ENCODE results near the gene CCDC116. TPM values are rescaled to one million over a fixed set of nuclear protein-coding genes. Genes with fewer than 3 reads are reported as not detected.
"Not testable (repeated sequence)": the region's sequence is repeated elsewhere in the genome, so short reads cannot be mapped to it uniquely, and the experiment has no call there.

CCDC116 gene
- total RNA-seq, 5 donors from 2014 or later (not counting 1 experiment from before 2014, with no cell fraction given) = 0.16 to 0.79 (median 0.66) TPM; not detected in 1

GRCh38 chr22:21605887-21606564 lies 26.5 kb upstream of the CCDC116 start:
- ChIA-PET POLR2A (no interaction called here), CTCF (no interaction called here)
- peak overlapping the region; percentile 19 to 48 for H3K27ac Mint-ChIP-seq
- no peak overlapping the region for H3K4me3 ChIP-seq (ENCODE audit: control insufficient read depth in 1 of 2, extremely low read depth in 1 of 2, low read length in 1 of 2)
- H3K4me3 Mint-ChIP-seq = no peak overlapping the region
- H3K27me3 Mint-ChIP-seq = no peaks in the 10 kb centered on the region
- no peaks in the 10 kb centered on the region for H3K27me3 ChIP-seq (replicated peaks in 1 of 2; ENCODE audit: control insufficient read depth in 2 of 2, extremely low read depth in 1 of 2, insufficient read depth in 2 of 2, low read length in 1 of 2)
- no peak overlapping the region for H3K27ac ChIP-seq (ENCODE audit: low read length)
- H3K4me1 ChIP-seq (ENCODE audit: control insufficient read depth in 1 of 2, extremely low read depth in 1 of 2, insufficient read depth in 2 of 2, low read length in 2 of 2) = peaks cover 0 to 15% of the 10 kb centered on the region in 2 experiments
- H3K9me3 ChIP-seq = no peaks in the 10 kb centered on the region
- 100% methylated on average over 6 of the region's 7 CpGs for WGBS (ENCODE audit: insufficient coverage)
- H3K36me3 Mint-ChIP-seq = peaks cover 8% of the 10 kb centered on the region
- DNase-seq (no peak), ATAC-seq (replicated peaks in 1 of 4) (no peak)
- no peaks in the 10 kb centered on the region for H3K9me3 Mint-ChIP-seq
- peaks cover 0 to 18% of the 10 kb centered on the region in 2 donors for H3K36me3 ChIP-seq (ENCODE audit: control insufficient read depth in 2 of 2, extremely low read depth in 1 of 2, insufficient read depth in 1 of 2, low read length in 1 of 2)
- H3K4me1 Mint-ChIP-seq = peaks cover 24 to 37% (median 34%) of the 10 kb centered on the region in 3 donors

- H3K9me3 ChIP-seq = no peaks in the 10 kb centered on the region
- Mint-ChIP-seq H3K4me1 (peaks cover 32 to 43% (median 42%) of the 10 kb centered on the region in 3 donors), H3K27me3 (no peaks in the 10 kb centered on the region), H3K36me3 (peaks cover 14% of the 10 kb centered on the region), H3K27ac (peak overlapping the region in 1 of 2 donors; percentile 58), H3K9me3 (no peaks in the 10 kb centered on the region), H3K4me3 (no peak overlapping the region)
- H3K36me3 ChIP-seq (ENCODE audit: control insufficient read depth in 2 of 2, extremely low read depth in 1 of 2, insufficient read depth in 1 of 2, low read length in 1 of 2) = peaks cover 0 to 25% of the 10 kb centered on the region in 2 donors
- no peak for ATAC-seq (replicated peaks in 1 of 4)
- no peaks in the 10 kb centered on the region for H3K27me3 ChIP-seq (replicated peaks in 1 of 2; ENCODE audit: control insufficient read depth in 2 of 2, extremely low read depth in 1 of 2, insufficient read depth in 2 of 2, low read length in 1 of 2)
- H3K4me1 ChIP-seq (ENCODE audit: control insufficient read depth in 1 of 2, extremely low read depth in 1 of 2, insufficient read depth in 2 of 2, low read length in 2 of 2) = peaks cover 0 to 14% of the 10 kb centered on the region in 2 experiments
- ChIA-PET CTCF (no interaction called here), POLR2A (interaction anchor here in 1 of 2 donors (0.6 kb wide), 2 partner anchors 10 to 30 kb away, joined by 3 to 7 read pairs; no protein-coding TSS in a partner anchor)
- H3K27ac ChIP-seq (ENCODE audit: low read length) = no peak overlapping the region
- 91% methylated on average over 5 of the region's 8 CpGs for WGBS (ENCODE audit: insufficient coverage)
- DNase-seq = no peak
- H3K4me3 ChIP-seq (ENCODE audit: control insufficient read depth in 1 of 2, extremely low read depth in 1 of 2, low read length in 1 of 2) = no peak overlapping the region
These were observed 25.8 kb upstream of the CCDC116 start for GRCh38 chr22:21606775-21607174.

- H3K27me3 Mint-ChIP-seq; H3K9me3 Mint-ChIP-seq; POLR2A ChIA-PET; H3K27me3 ChIP-seq (replicated peaks in 1 of 2; ENCODE audit: control insufficient read depth in 2 of 2, extremely low read depth in 1 of 2, insufficient read depth in 2 of 2, low read length in 1 of 2); H3K9me3 ChIP-seq; DNase-seq; ATAC-seq (replicated peaks in 1 of 4); H3K4me3 ChIP-seq (ENCODE audit: control insufficient read depth in 1 of 2, extremely low read depth in 1 of 2, low read length in 1 of 2); H3K4me3 Mint-ChIP-seq; H3K27ac ChIP-seq (ENCODE audit: low read length): not testable (repeated sequence)
- H3K36me3 Mint-ChIP-seq = peaks cover 28% of the 10 kb centered on the region
- 100% methylated on average over 6 of the region's 11 CpGs for WGBS (ENCODE audit: insufficient coverage)
- Histone ChIP-seq H3K4me1 (ENCODE audit: control insufficient read depth in 1 of 2, extremely low read depth in 1 of 2, insufficient read depth in 2 of 2, low read length in 2 of 2) (peaks cover 0 to 18% of the 10 kb centered on the region in 2 experiments), H3K36me3 (ENCODE audit: control insufficient read depth in 2 of 2, extremely low read depth in 1 of 2, insufficient read depth in 1 of 2, low read length in 1 of 2) (peaks cover 0 to 41% of the 10 kb centered on the region in 2 donors)
- CTCF ChIA-PET = interaction anchor here in 1 of 2 donors (1.0 kb wide), 1 partner anchor 20 kb away, joined by 3 read pairs; no protein-coding TSS in a partner anchor
- H3K27ac Mint-ChIP-seq = peak overlapping the region in 1 of 2 donors; percentile 22
- H3K4me1 Mint-ChIP-seq = peaks cover 26 to 41% (median 40%) of the 10 kb centered on the region in 3 donors
These were observed 22.9 kb upstream of the CCDC116 start for GRCh38 chr22:21609556-21610157.

GRCh38 chr22:21611210-21611977 lies 21.2 kb upstream of the CCDC116 start:
- 97% methylated on average over 2 of the region's 4 CpGs for WGBS (ENCODE audit: insufficient coverage)
- Mint-ChIP-seq H3K27me3 (no peaks in the 10 kb centered on the region), H3K36me3 (peaks cover 28% of the 10 kb centered on the region), H3K9me3 (no peaks in the 10 kb centered on the region), H3K4me3 (no peak overlapping the region), H3K27ac (peak overlapping the region; percentile 28 to 72), H3K4me1 (peaks cover 22 to 40% (median 37%) of the 10 kb centered on the region in 3 donors)
- ATAC-seq (replicated peaks in 1 of 4) (no peak), DNase-seq (no peak)
- no peaks in the 10 kb centered on the region for H3K9me3 ChIP-seq
- H3K27ac ChIP-seq (ENCODE audit: low read length) = no peak overlapping the region
- peaks cover 0 to 12% of the 10 kb centered on the region in 2 experiments for H3K4me1 ChIP-seq (ENCODE audit: control insufficient read depth in 1 of 2, extremely low read depth in 1 of 2, insufficient read depth in 2 of 2, low read length in 2 of 2)
- H3K36me3 ChIP-seq (ENCODE audit: control insufficient read depth in 2 of 2, extremely low read depth in 1 of 2, insufficient read depth in 1 of 2, low read length in 1 of 2) = peaks cover 0 to 44% of the 10 kb centered on the region in 2 donors
- no peak overlapping the region for H3K4me3 ChIP-seq (ENCODE audit: control insufficient read depth in 1 of 2, extremely low read depth in 1 of 2, low read length in 1 of 2)
- POLR2A ChIA-PET = no interaction called here
- CTCF ChIA-PET = no interaction called here
- H3K27me3 ChIP-seq (replicated peaks in 1 of 2; ENCODE audit: control insufficient read depth in 2 of 2, extremely low read depth in 1 of 2, insufficient read depth in 2 of 2, low read length in 1 of 2) = no peaks in the 10 kb centered on the region

- CTCF ChIA-PET = no interaction called here
These were observed 19.7 kb upstream of the CCDC116 start for GRCh38 chr22:21612858-21613257.

GRCh38 chr22:21613553-21614233 lies 18.9 kb upstream of the CCDC116 start:
- H3K4me3 Mint-ChIP-seq = no peak overlapping the region
- peaks cover 0 to 9% of the 10 kb centered on the region in 2 experiments for H3K4me1 ChIP-seq (ENCODE audit: control insufficient read depth in 1 of 2, extremely low read depth in 1 of 2, insufficient read depth in 2 of 2, low read length in 2 of 2)
- ATAC-seq (replicated peaks in 1 of 4) = no peak
- no peaks in the 10 kb centered on the region for H3K27me3 Mint-ChIP-seq
- no peaks in the 10 kb centered on the region for H3K27me3 ChIP-seq (replicated peaks in 1 of 2; ENCODE audit: control insufficient read depth in 2 of 2, extremely low read depth in 1 of 2, insufficient read depth in 2 of 2, low read length in 1 of 2)
- WGBS (ENCODE audit: insufficient coverage) = 67% methylated on average over 1 of the region's 4 CpGs
- peaks cover 0 to 47% of the 10 kb centered on the region in 2 donors for H3K36me3 ChIP-seq (ENCODE audit: control insufficient read depth in 2 of 2, extremely low read depth in 1 of 2, insufficient read depth in 1 of 2, low read length in 1 of 2)
- DNase-seq = no peak
- CTCF ChIA-PET = interaction anchor here in 1 of 2 donors (0.6 kb wide), 1 partner anchor 49 kb away, joined by 3 read pairs; no protein-coding TSS in a partner anchor
- H3K4me3 ChIP-seq (ENCODE audit: control insufficient read depth in 1 of 2, extremely low read depth in 1 of 2, low read length in 1 of 2) = no peak overlapping the region
- H3K27ac Mint-ChIP-seq = peak overlapping the region in 1 of 2 donors; percentile 52
- peaks cover 27% of the 10 kb centered on the region for H3K36me3 Mint-ChIP-seq
- H3K27ac ChIP-seq (ENCODE audit: low read length) = no peak overlapping the region
- H3K9me3 Mint-ChIP-seq = no peaks in the 10 kb centered on the region
- H3K9me3 ChIP-seq = no peaks in the 10 kb centered on the region
- POLR2A ChIA-PET = no interaction called here
- H3K4me1 Mint-ChIP-seq = peaks cover 26 to 34% (median 32%) of the 10 kb centered on the region in 3 donors

More at GRCh38 chr22:21612858-21613257, 19.7 kb upstream of the CCDC116 start:
- Histone ChIP-seq H3K4me1 (ENCODE audit: control insufficient read depth in 1 of 2, extremely low read depth in 1 of 2, insufficient read depth in 2 of 2, low read length in 2 of 2) (peaks cover 0 to 9% of the 10 kb centered on the region in 2 experiments), H3K36me3 (ENCODE audit: control insufficient read depth in 2 of 2, extremely low read depth in 1 of 2, insufficient read depth in 1 of 2, low read length in 1 of 2) (peaks cover 0 to 44% of the 10 kb centered on the region in 2 donors), H3K27me3 (replicated peaks in 1 of 2; ENCODE audit: control insufficient read depth in 2 of 2, extremely low read depth in 1 of 2, insufficient read depth in 2 of 2, low read length in 1 of 2) (no peaks in the 10 kb centered on the region), H3K4me3 (ENCODE audit: control insufficient read depth in 1 of 2, extremely low read depth in 1 of 2, low read length in 1 of 2) (no peak overlapping the region), H3K9me3 (no peaks in the 10 kb centered on the region), H3K27ac (ENCODE audit: low read length) (no peak overlapping the region)
- peaks cover 26 to 34% (median 33%) of the 10 kb centered on the region in 3 donors for H3K4me1 Mint-ChIP-seq
- no peaks in the 10 kb centered on the region for H3K9me3 Mint-ChIP-seq
- DNase-seq = no peak
- 96% methylated on average over 5 of the region's 7 CpGs for WGBS (ENCODE audit: insufficient coverage)
- ATAC-seq (replicated peaks in 1 of 4) = no peak
- H3K4me3 Mint-ChIP-seq = no peak overlapping the region
- POLR2A ChIA-PET = no interaction called here
- H3K27me3 Mint-ChIP-seq = no peaks in the 10 kb centered on the region
- peak overlapping the region in 1 of 2 donors; percentile 12 for H3K27ac Mint-ChIP-seq
- peaks cover 27% of the 10 kb centered on the region for H3K36me3 Mint-ChIP-seq

Data from T-cell (primary cell).